ENCODE data around the gene RNF157. TPM values are rescaled to one million over a fixed set of nuclear protein-coding genes. Genes with fewer than 3 reads are reported as not detected.

The RNF157 gene
- total and polyA plus RNA-seq, 9 of the 15 experiments (the other 6 are each of a cell fraction or from before 2014, with no cell fraction given), result 8.1 to 31.7 (median 20.8) TPM

DNA sequence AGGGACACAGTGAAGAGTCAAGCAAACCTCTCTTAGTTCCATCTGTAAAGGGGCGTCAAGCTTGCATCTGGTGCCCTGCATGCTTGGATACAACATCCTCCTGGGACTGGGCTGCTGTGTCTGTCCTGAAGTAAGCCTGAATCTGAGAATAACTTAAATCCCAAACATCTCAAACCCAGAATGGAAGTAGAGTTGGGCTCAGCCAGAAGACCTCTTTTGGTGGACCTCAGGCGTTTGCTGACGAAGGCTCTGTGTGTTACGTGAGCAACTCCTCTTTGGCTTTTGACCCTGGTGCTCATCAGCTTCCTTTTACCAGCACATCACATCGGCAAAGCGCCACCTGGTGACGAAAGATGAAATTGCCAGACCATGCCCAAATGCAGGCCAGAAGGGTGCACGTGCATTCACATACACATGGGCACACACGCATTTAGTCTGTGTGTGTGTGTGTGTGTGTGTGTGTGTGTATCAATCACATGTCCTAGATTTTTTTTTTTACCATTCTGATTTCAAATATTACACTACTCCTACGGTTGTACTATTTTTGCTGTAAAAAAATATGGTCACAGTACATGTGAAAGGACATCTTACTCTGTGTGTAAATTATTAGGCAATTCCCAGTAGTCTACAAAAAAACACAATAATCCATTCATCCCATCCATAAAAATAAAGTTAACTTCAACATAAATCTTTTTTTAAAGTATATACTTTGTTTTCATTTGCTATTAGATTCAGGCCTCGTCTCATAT, 58.1 kb downstream of the RNF157 start (continued):
- TF ChIP-seq, protein P1, sequence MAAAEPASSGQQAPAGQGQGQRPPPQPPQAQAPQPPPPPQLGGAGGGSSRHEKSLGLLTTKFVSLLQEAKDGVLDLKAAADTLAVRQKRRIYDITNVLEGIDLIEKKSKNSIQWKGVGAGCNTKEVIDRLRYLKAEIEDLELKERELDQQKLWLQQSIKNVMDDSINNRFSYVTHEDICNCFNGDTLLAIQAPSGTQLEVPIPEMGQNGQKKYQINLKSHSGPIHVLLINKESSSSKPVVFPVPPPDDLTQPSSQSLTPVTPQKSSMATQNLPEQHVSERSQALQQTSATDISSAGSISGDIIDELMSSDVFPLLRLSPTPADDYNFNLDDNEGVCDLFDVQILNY (CRISPR knock-in tag; IDR thresholded peaks at IDR 0.05), result no peak
- no peak for TF ChIP-seq BCL6 (CRISPR knock-in tag; IDR thresholded peaks at IDR 0.05)
- TF ChIP-seq, protein P2, sequence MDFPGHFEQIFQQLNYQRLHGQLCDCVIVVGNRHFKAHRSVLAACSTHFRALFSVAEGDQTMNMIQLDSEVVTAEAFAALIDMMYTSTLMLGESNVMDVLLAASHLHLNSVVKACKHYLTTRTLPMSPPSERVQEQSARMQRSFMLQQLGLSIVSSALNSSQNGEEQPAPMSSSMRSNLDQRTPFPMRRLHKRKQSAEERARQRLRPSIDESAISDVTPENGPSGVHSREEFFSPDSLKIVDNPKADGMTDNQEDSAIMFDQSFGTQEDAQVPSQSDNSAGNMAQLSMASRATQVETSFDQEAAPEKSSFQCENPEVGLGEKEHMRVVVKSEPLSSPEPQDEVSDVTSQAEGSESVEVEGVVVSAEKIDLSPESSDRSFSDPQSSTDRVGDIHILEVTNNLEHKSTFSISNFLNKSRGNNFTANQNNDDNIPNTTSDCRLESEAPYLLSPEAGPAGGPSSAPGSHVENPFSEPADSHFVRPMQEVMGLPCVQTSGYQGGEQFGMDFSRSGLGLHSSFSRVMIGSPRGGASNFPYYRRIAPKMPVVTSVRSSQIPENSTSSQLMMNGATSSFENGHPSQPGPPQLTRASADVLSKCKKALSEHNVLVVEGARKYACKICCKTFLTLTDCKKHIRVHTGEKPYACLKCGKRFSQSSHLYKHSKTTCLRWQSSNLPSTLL (IDR thresholded peaks at IDR 0.05), result no peak
- no peak for TF ChIP-seq ZNF830 (CRISPR knock-in tag; IDR thresholded peaks at IDR 0.05)
- no peak for TF ChIP-seq YBX1 (IDR thresholded peaks at IDR 0.05)
- TF ChIP-seq ZNF140 (CRISPR knock-in tag; IDR thresholded peaks at IDR 0.05), result no peak
- TF ChIP-seq HMGN3 (IDR thresholded peaks at IDR 0.05; ENCODE audit: borderline replicate concordance, extremely low read depth, insufficient read length, low read depth, low read length), result no peak
- no peak for TF ChIP-seq CCNT2 (IDR thresholded peaks at IDR 0.05; ENCODE audit: borderline replicate concordance, extremely low read depth, insufficient read length, low read depth, low read length)
- no peak for TF ChIP-seq TAF9B (IDR thresholded peaks at IDR 0.05; ENCODE audit: partially characterized antibody)
- TF ChIP-seq ESRRA (IDR thresholded peaks at IDR 0.05; ENCODE audit: borderline replicate concordance, low read depth), result 0 out of 2 replicates have a peak, but pooled peaks have one; percentile 14
- TF ChIP-seq ZNF766 (CRISPR knock-in tag; conservative IDR thresholded peaks at IDR 0.05), result no peak
- no peak for TF ChIP-seq HNRNPH1 (optimal IDR thresholded peaks at IDR 0.05; ENCODE audit: low read depth, low read length)
- TF ChIP-seq, protein P3, sequence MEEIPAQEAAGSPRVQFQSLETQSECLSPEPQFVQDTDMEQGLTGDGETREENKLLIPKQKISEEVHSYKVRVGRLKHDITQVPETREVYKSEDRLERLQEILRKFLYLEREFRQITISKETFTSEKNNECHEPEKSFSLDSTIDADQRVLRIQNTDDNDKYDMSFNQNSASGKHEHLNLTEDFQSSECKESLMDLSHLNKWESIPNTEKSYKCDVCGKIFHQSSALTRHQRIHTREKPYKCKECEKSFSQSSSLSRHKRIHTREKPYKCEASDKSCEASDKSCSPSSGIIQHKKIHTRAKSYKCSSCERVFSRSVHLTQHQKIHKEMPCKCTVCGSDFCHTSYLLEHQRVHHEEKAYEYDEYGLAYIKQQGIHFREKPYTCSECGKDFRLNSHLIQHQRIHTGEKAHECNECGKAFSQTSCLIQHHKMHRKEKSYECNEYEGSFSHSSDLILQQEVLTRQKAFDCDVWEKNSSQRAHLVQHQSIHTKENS (CRISPR knock-in tag; IDR thresholded peaks at IDR 0.05), result no peak
- no peak for TF ChIP-seq YY1 (IDR thresholded peaks at IDR 0.05; ENCODE audit: borderline replicate concordance in 1 of 3, control insufficient read depth in 1 of 3, extremely low read depth in 1 of 3, insufficient read depth in 3 of 3, insufficient read length in 1 of 3, insufficient replicate concordance in 2 of 3, low read depth in 1 of 3, low read length in 2 of 3)
- no peak for TF ChIP-seq MXI1 (IDR thresholded peaks at IDR 0.05; ENCODE audit: low read depth, low read length)
- no peak for TF ChIP-seq ZNF77 (CRISPR knock-in tag; IDR thresholded peaks at IDR 0.05)
- no peak for TF ChIP-seq ZC3H4 (CRISPR knock-in tag; IDR thresholded peaks at IDR 0.05; ENCODE audit: borderline replicate concordance)
- no peak for TF ChIP-seq CHD2 (IDR thresholded peaks at IDR 0.05; ENCODE audit: low read depth, low read length)
- peak; percentile 87 for TF ChIP-seq NR2C1 (IDR thresholded peaks at IDR 0.05)
- TF ChIP-seq NR2C1 (tag; IDR thresholded peaks at IDR 0.05), result peak; percentile 94
- TF ChIP-seq ZFP36 (IDR thresholded peaks at IDR 0.05; ENCODE audit: low read depth, low read length, partially characterized antibody), result no peak
- TF ChIP-seq FOXA3 (CRISPR knock-in tag; conservative IDR thresholded peaks at IDR 0.05 in 1 of 2, IDR thresholded peaks at IDR 0.05 in 1 of 2), result no peak
- peak; percentile 63 to 83 for TF ChIP-seq RAD21 (CRISPR knock-in tag; conservative IDR thresholded peaks at IDR 0.05 in 1 of 2, IDR thresholded peaks at IDR 0.05 in 1 of 2)
- no peak; the same call in 1 of the 2 replicates for TF ChIP-seq ZNF263 (CRISPR knock-in tag; IDR thresholded peaks at IDR 0.05; ENCODE audit: borderline replicate concordance)
